HFFc6 (cell line): ENCODE results near the gene GSK3B. TPM values are rescaled to one million over a fixed set of nuclear protein-coding genes. Genes with fewer than 3 reads are reported as not detected.

ENCODE experiments used
- DNase-seq: peaks from one replicate; pipeline ENCODE4 v3.0.0-alpha.2; 2018
- H3K27ac Mint-ChIP-seq: 2 replicates; pipeline ENCODE4 v1.8.0; 2020; ENCODE audit warnings: mild to moderate bottlenecking, mixed read lengths
- H3K27me3 Mint-ChIP-seq: 2 replicates; pipeline ENCODE4 v1.8.0; 2021; ENCODE audit warnings: mild to moderate bottlenecking, moderate library complexity, mixed read lengths; ENCODE audit not compliant: insufficient read depth
- H3K36me3 Mint-ChIP-seq: 2 replicates; pipeline ENCODE4 v1.8.0; 2021; ENCODE audit warnings: low read depth, mixed read lengths
- H3K4me1 Mint-ChIP-seq: 2 replicates; pipeline ENCODE4 v1.8.0; 2020; ENCODE audit warnings: low read depth, mixed read lengths
- H3K4me3 Mint-ChIP-seq: 2 replicates; pipeline ENCODE4 v1.8.0; 2020; ENCODE audit warnings: mild to moderate bottlenecking, moderate library complexity, mixed read lengths
- H3K9me3 Mint-ChIP-seq: 2 replicates; pipeline ENCODE4 v1.8.0; 2020; ENCODE audit warnings: mild to moderate bottlenecking, mixed read lengths
- total RNA-seq, 6 experiments: library from RNA; stranded (reverse); fragmentation: NEBNext Ultra II Directional; extraction: Animal tissue kit (Norgen Biotek cat#: 25700); gene quantifications; 2 replicates in 1 of 6; 3 replicates in 5 of 6; pipeline ENCODE4 v1.2.3, GENCODE V29; 2021
- TF ChIP-seq, protein P1 (sequence below): fragments of 200-600 bp; sonication (generic); IDR thresholded peaks from 2 replicates; pipeline ENCODE4 v1.5.0; 2021; ENCODE audit warnings: antibody characterized with exemption, mild to moderate bottlenecking

GSK3B gene
- total RNA-seq, 6 experiments from 2014 or later, result 42.9 to 52.8 (median 49.6) TPM

DNA sequence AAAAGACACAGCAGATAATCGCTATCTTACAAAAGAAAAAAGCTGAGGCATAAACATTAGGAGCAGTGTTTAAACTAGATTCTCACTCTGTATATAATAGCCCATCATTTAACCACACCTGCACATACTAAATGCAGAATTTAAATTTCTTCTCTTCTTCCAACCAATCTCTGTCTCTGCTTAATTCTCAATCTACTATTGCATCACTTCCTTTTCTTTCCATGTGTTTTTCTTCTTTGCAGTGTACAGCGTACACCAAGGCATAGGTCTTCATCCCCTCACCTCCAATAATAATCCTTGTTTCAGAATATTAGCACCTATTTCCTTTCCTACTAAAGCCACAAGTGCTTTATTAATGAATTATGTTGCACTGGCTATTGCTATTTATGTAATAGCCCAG lies 221.5 kb downstream of the GSK3B start:
- TF ChIP-seq, protein P1, sequence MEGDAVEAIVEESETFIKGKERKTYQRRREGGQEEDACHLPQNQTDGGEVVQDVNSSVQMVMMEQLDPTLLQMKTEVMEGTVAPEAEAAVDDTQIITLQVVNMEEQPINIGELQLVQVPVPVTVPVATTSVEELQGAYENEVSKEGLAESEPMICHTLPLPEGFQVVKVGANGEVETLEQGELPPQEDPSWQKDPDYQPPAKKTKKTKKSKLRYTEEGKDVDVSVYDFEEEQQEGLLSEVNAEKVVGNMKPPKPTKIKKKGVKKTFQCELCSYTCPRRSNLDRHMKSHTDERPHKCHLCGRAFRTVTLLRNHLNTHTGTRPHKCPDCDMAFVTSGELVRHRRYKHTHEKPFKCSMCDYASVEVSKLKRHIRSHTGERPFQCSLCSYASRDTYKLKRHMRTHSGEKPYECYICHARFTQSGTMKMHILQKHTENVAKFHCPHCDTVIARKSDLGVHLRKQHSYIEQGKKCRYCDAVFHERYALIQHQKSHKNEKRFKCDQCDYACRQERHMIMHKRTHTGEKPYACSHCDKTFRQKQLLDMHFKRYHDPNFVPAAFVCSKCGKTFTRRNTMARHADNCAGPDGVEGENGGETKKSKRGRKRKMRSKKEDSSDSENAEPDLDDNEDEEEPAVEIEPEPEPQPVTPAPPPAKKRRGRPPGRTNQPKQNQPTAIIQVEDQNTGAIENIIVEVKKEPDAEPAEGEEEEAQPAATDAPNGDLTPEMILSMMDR, result no peak
- H3K4me1 Mint-ChIP-seq, result no peaks in the 10 kb centered on the region

DNA sequence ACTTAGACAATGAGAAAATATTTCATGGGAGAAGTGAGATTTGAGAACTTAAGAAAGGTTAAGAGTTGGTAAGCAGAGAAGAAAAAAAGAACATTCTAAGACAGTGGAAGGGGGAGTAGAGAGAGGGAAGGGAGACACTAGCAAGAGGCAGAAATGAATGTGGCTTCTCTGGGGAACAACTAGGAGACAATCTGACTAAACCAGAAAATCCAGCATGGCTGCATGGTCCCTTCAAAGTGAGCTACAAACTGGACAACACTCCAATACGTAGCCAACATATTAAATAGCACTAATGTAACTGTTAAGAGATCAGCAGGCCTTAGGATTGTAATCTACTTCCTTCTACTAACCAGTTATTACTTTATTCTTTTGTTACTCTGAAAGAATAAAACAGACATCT lies 222.7 kb downstream of the GSK3B start:
- DNase-seq, result no peak

More for the DNA sequence above, 221.5 kb downstream of the GSK3B start:
- Mint-ChIP-seq H3K9me3 (no peaks in the 10 kb centered on the region), H3K4me3 (no peak overlapping the region), H3K36me3 (no peaks in the 10 kb centered on the region; the same call in none of the 2 replicates), H3K27me3 (no peaks in the 10 kb centered on the region), H3K27ac (no peak overlapping the region)
- no peak for DNase-seq

DNA sequence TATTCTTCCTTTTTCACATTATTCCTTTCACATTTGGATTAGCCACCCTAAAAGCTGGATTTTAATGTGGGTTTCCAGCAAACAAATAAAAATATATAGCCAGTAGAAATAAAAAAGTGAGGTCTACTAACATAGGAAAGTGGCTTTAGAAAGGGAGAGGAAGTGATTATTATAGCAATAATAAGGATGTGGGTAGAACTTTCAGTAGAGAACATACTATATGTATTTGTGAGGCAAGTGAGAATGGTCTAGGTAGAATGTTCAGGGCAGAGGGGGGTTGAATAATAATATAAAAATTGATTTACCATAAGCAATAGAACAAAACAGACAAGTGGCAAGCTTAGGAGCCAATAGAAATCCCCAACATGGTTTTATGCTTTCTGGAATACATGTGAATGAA lies 223.7 kb downstream of the GSK3B start:
- TF ChIP-seq, protein P1, result no peak
- Mint-ChIP-seq H3K36me3 (peaks cover 10% of the 10 kb centered on the region), H3K9me3 (no peaks in the 10 kb centered on the region), H3K4me1 (no peaks in the 10 kb centered on the region), H3K27me3 (no peaks in the 10 kb centered on the region), H3K4me3 (no peak overlapping the region), H3K27ac (no peak overlapping the region)
- DNase-seq, result no peak

More for the DNA sequence above, 222.7 kb downstream of the GSK3B start:
- no peak overlapping the region for H3K27ac Mint-ChIP-seq
- no peaks in the 10 kb centered on the region for H3K27me3 Mint-ChIP-seq
- peaks cover 1% of the 10 kb centered on the region for H3K36me3 Mint-ChIP-seq
- no peak overlapping the region for H3K4me3 Mint-ChIP-seq
- TF ChIP-seq, protein P1, result no peak
- no peaks in the 10 kb centered on the region for H3K9me3 Mint-ChIP-seq
- no peaks in the 10 kb centered on the region for H3K4me1 Mint-ChIP-seq

DNA sequence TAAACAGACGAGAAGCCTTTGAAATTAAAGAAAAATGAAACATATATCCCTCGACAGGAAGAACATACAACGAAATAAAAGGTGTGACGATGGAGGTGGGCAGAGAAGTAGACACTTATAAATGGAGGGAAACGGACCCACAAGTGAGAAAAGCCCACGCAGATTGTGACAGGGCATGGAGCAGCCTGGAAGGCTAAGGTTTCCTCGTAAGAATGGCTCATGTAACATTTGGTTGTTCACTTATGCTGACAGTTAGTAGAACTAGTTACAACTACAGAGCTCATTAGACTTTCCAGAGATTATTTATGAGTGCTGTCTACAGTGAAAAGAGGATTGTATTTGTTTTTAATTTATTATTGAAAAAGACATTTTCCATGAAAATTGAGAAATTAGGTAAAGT lies 229.8 kb downstream of the GSK3B start:
- Mint-ChIP-seq H3K9me3 (no peaks in the 10 kb centered on the region), H3K4me3 (no peak overlapping the region), H3K27ac (no peak overlapping the region), H3K27me3 (no peaks in the 10 kb centered on the region), H3K36me3 (peaks cover 31% of the 10 kb centered on the region), H3K4me1 (no peaks in the 10 kb centered on the region)
- DNase-seq, result no peak
- TF ChIP-seq, protein P1, result no peak

DNA sequence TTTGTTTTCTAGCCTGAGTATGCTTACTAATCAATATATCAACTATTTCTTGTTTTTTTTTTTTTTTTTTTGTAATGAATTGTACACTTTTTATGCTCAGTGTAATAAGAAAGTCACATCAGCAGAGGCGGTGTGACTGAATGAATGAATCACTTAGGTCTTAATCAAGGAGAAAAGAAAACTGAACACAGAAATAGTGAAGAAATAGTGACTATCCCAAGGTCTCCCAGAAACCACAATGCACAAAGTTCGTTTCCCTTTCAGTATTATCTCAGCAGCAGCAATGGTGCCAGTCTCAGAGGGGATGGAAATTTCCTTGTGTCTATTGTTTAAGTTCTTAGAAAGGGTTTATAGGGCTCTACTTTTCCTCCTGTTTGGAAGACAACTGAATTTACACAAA lies 231.6 kb downstream of the GSK3B start:
- Mint-ChIP-seq H3K4me3 (no peak overlapping the region), H3K27me3 (no peaks in the 10 kb centered on the region), H3K36me3 (peaks cover 46% of the 10 kb centered on the region), H3K27ac (no peak overlapping the region), H3K4me1 (no peaks in the 10 kb centered on the region), H3K9me3 (no peaks in the 10 kb centered on the region; the same call in 1 of the 2 replicates)
- TF ChIP-seq, protein P1, result no peak
- no peak for DNase-seq

DNA sequence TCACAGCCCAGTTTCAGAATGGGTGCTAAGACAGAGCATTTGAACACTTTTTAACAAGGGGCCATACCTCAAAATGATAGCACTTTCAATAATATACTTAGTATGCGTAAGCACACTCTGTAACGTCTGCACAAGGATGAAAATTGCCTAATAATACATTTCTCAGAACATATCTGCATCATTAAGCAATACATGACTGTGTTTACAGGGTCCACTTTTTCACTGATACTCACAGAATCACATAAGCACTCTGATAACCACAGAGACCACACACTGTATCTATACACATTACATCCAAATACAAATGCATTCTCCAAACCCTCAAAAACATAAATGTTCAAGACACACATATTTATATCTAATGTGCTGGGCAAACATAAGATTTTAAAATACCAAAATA lies 232.6 kb downstream of the GSK3B start:
- H3K27me3 Mint-ChIP-seq, result no peaks in the 10 kb centered on the region

More for the DNA sequence above, 232.6 kb downstream of the GSK3B start:
- H3K4me1 Mint-ChIP-seq, result no peaks in the 10 kb centered on the region
- DNase-seq, result no peak
- peaks cover 53% of the 10 kb centered on the region for H3K36me3 Mint-ChIP-seq
- TF ChIP-seq, protein P1, result no peak
- H3K4me3 Mint-ChIP-seq, result no peak overlapping the region
- H3K9me3 Mint-ChIP-seq, result no peaks in the 10 kb centered on the region; the same call in 1 of the 2 replicates
- H3K27ac Mint-ChIP-seq, result no peak overlapping the region
